Esophagus squamous epithelium (tissue), 5 donors: Measurements from ENCODE around the gene SLC4A3. TPM values are rescaled to one million over a fixed set of nuclear protein-coding genes. Genes with fewer than 3 reads are reported as not detected.

Source experiments
- DNase-seq: peaks from one replicate; lab custom pipeline; 2025; lab: John Stamatoyannopoulos, UW
- H3K27ac ChIP-seq, 4 donors: fragments of 200-600 bp; sonication (generic); one replicate each; pipeline ENCODE4 v1.5.1; 2016 to 2019; ENCODE audit warnings: mild to moderate bottlenecking in 1 of 4
- H3K27me3 ChIP-seq, 4 donors: fragments of 200-600 bp; sonication (generic); 1 replicate in 3 of 4; 2 replicates in 1 of 4; pipeline versions ENCODE4 v1.5.1 to v1.6.0; 2017 to 2021; ENCODE audit warnings: antibody characterized with exemption in 1 of 4
- H3K36me3 ChIP-seq, 3 donors: fragments of 200-600 bp; sonication (generic); one replicate each; pipeline ENCODE4 v1.5.1; 2016 to 2019
- H3K4me1 ChIP-seq, 3 donors: fragments of 200-600 bp; sonication (generic); one replicate each; pipeline ENCODE4 v1.5.1; 2017 to 2019
- H3K4me3 ChIP-seq, 4 donors: fragments of 200-600 bp; sonication (generic); 1 replicate in 3 of 4; 2 replicates in 1 of 4; pipeline ENCODE4 v1.5.1; 2016 to 2019; ENCODE audit warnings: mild to moderate bottlenecking in 2 of 4, moderate library complexity in 1 of 4
- H3K9me3 ChIP-seq, 3 donors: fragments of 200-600 bp; sonication (generic); one replicate each; pipeline ENCODE4 v1.5.1; 2016 to 2019
- CTCF ChIP-seq, 6 experiments: fragments of 450-650 bp in 4 of 6; fragments of 200-600 bp in 2 of 6; sonication (generic) in 2 of 6; IDR thresholded peaks; one replicate each; pipeline ENCODE4 v1.5.1; 2016 to 2019; ENCODE audit warnings: antibody characterized with exemption in 6 of 6, mild to moderate bottlenecking in 4 of 6, moderate library complexity in 4 of 6
- POLR2A ChIP-seq, 4 donors: fragments of 450-650 bp; IDR thresholded peaks; one replicate each; pipeline ENCODE4 v1.6.1; 2017; ENCODE audit warnings: antibody characterized with exemption in 4 of 4, mild to moderate bottlenecking in 4 of 4, moderate library complexity in 3 of 4
- WGBS, 2 donors: methylation state at CpG; one replicate each; pipeline ENCODE4 v1.1.5; 2018; 5-methylcytosine and 5-hydroxymethylcytosine counted together
- intact Hi-C: fragments of 100-400 bp; cut with DNase I; formaldehyde crosslinking; loops from one replicate; pipeline ENCODE4 v1.15.0; 2022
- total RNA-seq, 4 donors: library from RNA; depleted of rRNA; stranded (reverse); fragments of >200 nt; gene quantifications; one replicate each; pipeline ENCODE4 v1.1.0, GENCODE V29; 2016
- donor health status: DM: yes; HTN: yes; CAD: no.

The SLC4A3 gene
- total RNA-seq, 4 donors from 2014 or later = 1.1 to 4.0 (median 2.2) TPM

- no peak overlapping the region for H3K27ac ChIP-seq
- no peaks in the 10 kb centered on the region for H3K27me3 ChIP-seq
These were observed 9.8 kb downstream of the SLC4A3 start for GRCh38 chr2:219636941-219637841.

DNA sequence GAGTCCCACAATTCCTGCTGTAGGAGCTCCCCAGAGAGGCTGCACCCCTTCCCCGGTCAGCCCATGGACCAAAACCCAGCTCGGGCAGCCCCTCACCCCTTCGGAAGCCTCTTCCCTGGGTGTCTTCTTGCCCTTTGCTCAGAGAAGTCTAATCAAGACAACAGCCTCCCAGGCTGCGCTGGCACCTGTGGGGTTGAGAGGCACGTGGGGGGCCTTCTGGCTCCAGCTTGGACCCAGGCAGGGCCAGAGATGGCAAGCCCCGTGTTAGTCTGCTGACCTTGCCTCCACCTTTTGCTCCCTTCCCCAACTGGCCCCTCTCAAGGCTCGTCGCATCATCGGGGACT lies 10.4 kb downstream of the SLC4A3 start:
- TF ChIP-seq POLR2A (IDR thresholded peaks at IDR 0.05) (no peak), CTCF (IDR thresholded peaks at IDR 0.05) (no peak)
- intact Hi-C loops = no loop called here
- H3K4me3 ChIP-seq = no peak overlapping the region
- H3K4me1 ChIP-seq = peaks cover 4 to 11% (median 6%) of the 10 kb centered on the region in 3 donors
- 81 to 100% methylated on average over 1 to 8 of the region's 9 CpGs for WGBS, 2 donors
- DNase-seq = no peak
- no peaks in the 10 kb centered on the region for H3K27me3 ChIP-seq
- H3K27ac ChIP-seq = no peak overlapping the region
- no peaks in the 10 kb centered on the region for H3K9me3 ChIP-seq
- H3K36me3 ChIP-seq = no peaks in the 10 kb centered on the region

More at GRCh38 chr2:219636941-219637841, 9.8 kb downstream of the SLC4A3 start:
- H3K9me3 ChIP-seq = no peaks in the 10 kb centered on the region
- TF ChIP-seq POLR2A (IDR thresholded peaks at IDR 0.05) = no peak
- no peak for TF ChIP-seq CTCF (IDR thresholded peaks at IDR 0.05)
- 65 to 70% methylated on average over 6 to 9 of the region's 13 CpGs for WGBS, 2 donors
- no peak overlapping the region for H3K4me3 ChIP-seq
- H3K36me3 ChIP-seq = no peaks in the 10 kb centered on the region
- intact Hi-C loops = no loop called here
- no peak for DNase-seq
- H3K4me1 ChIP-seq = peaks cover 0 to 4% (median 2%) of the 10 kb centered on the region in 3 donors

DNA sequence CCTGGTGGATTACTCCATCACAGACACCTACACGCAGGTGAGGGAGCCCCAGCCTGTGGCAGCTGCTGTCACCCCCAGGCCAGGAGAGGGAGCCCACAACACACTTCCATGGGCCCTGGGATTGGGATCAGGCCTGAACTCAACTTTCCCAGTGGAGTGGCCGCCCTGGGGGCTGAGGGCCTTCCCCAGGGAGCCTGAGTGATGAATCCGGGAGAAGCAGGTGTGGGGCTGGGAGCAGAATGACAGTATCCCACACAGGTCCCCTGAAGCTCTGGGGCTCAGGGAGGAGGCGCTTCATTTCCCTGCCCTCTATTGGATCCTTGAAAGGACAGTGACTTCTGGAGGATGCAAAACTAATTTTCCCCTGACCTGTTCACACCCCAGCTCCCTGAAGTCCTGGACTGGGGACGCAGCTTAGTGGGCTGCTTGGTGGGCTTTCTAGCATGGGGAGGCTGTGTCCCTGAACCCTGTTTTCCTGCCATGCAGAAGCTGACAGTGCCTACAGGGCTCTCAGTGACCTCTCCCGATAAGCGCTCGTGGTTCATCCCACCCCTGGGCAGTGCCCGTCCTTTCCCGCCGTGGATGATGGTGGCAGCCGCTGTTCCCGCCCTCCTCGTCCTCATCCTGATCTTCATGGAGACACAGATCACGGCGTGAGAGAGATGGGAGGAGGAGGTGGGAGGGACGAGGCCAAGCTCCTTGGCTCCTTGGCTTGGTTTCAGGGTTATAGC lies 11.0 kb downstream of the SLC4A3 start:
- peaks cover 4 to 15% (median 7%) of the 10 kb centered on the region in 3 donors for H3K4me1 ChIP-seq
- TF ChIP-seq POLR2A (IDR thresholded peaks at IDR 0.05) (no peak), CTCF (IDR thresholded peaks at IDR 0.05) (peak in 1 of 6 experiments; percentile 28)
- H3K36me3 ChIP-seq = no peaks in the 10 kb centered on the region
- no peak overlapping the region for H3K4me3 ChIP-seq
- DNase-seq = no peak
- intact Hi-C loops = no loop called here
- no peak overlapping the region for H3K27ac ChIP-seq
- H3K27me3 ChIP-seq = no peaks in the 10 kb centered on the region
- no peaks in the 10 kb centered on the region for H3K9me3 ChIP-seq
- 70 to 83% methylated on average over 8 of the region's 17 CpGs for WGBS, 2 donors

DNA sequence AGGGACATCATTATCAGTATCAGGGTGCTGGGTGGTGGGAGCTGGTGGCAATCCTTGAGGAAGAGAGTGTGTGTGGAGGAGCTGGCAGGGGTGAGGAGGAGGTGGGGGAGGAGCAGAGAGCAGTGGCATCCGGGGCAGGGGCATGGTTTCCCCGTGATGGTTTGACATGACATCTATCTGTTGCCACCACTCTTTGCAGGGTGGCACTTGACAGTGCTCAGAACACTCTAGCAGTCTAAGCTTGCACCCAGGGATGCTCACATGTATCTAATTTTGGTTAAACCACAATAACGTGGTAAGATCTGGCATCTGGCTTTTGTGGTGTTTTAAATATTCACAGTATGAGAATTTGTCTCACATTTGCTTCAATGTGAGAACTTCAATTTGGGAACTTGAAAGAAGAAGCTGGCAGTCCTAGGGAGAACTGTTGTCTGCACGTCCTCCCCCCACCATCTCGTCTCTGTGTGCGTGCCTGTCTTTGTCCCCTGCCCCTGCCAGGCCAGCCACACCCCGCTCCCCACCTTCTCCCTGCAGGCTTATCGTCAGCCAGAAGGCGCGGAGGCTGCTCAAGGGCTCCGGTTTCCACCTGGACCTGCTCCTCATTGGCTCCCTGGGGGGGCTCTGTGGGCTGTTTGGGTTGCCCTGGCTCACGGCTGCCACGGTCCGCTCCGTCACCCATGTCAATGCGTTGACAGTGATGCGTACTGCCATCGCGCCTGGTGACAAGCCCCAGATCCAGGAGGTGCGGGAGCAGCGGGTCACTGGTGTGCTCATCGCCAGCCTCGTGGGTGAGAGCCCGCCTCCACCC lies 11.7 kb downstream of the SLC4A3 start:
- no peak for DNase-seq
- Histone ChIP-seq H3K27me3 (no peaks in the 10 kb centered on the region), H3K36me3 (no peaks in the 10 kb centered on the region), H3K4me1 (peaks cover 4 to 15% (median 7%) of the 10 kb centered on the region in 3 donors), H3K4me3 (no peak overlapping the region), H3K9me3 (no peaks in the 10 kb centered on the region), H3K27ac (no peak overlapping the region)
- intact Hi-C loops = no loop called here
- 61 to 74% methylated on average over 11 of the region's 24 CpGs for WGBS, 2 donors
- TF ChIP-seq CTCF (IDR thresholded peaks at IDR 0.05) (no peak), POLR2A (IDR thresholded peaks at IDR 0.05) (no peak)
